HL-60/S4 treated with retinoic acid at 250 ng/mL for 4 days and 3 days (cell line): Measurements from ENCODE around the gene USP35.
"Not testable (repeated sequence)": the region's sequence is repeated elsewhere in the genome, so short reads cannot be mapped to it uniquely, and the experiment has no call there.

Source experiments
- in situ Hi-C: fragments of 300-500 bp; cut with MboI; formaldehyde crosslinking; loops from 2 replicates; pipeline ENCODE4 v1.7.0; 2022; ENCODE audit warnings: low sequenced_read_pairs

USP35 gene

GRCh38 chr11:78228467-78228866 is 39.7 kb downstream of the USP35 start:
- in situ Hi-C loops = loop anchor here (10.0 kb wide), 1 partner anchor 206 kb away; no protein-coding TSS in a partner anchor

DNA sequence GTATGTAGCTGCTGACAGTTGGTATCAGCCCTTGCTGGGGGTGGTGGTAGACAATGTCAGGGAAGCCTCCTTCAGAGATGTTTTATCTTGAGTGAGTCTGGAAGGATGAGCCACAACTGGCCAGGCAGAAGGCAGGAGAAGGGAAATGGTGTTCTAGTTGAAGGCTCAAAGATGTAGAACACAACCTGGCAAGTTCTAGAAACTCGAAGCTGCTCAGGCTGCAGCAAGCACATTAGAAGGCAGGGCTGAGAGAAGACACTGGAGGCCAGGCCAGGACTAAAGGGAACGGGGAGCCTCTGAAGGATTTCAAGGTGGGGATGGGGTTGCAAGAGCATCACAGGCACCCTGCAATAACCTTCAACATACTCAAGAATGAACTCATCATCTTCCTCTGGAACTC is 40.4 kb downstream of the USP35 start:
- in situ Hi-C loops = loop anchor here (10.0 kb wide), 1 partner anchor 206 kb away; no protein-coding TSS in a partner anchor

GRCh38 chr11:78230161-78230877 is 41.6 kb downstream of the USP35 start:
- in situ Hi-C loops = no loop called here

- in situ Hi-C loops = no loop called here
Observed at GRCh38 chr11:78231962-78232501, 43.3 kb downstream of the USP35 start.

DNA sequence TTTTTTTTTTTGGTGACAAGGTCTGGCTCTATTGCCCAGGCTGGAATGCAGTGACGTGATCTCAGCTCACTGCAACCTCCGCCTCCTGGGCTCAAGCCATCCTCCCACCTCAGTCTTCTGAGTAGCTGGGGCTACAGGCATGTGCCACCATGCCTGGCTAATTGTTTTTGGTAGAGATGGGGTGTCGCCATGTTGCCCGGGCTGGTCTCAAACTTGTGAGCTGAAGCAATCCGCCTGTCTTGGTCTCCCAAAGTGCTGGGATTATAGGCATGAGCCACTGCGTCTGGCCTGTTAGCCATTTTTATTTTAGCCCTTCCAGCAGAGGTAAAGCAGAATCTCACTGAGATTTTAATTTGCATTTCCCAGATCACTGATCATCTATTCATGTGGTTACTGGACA is 44.3 kb downstream of the USP35 start:
- in situ Hi-C loops = not testable (repeated sequence)

DNA sequence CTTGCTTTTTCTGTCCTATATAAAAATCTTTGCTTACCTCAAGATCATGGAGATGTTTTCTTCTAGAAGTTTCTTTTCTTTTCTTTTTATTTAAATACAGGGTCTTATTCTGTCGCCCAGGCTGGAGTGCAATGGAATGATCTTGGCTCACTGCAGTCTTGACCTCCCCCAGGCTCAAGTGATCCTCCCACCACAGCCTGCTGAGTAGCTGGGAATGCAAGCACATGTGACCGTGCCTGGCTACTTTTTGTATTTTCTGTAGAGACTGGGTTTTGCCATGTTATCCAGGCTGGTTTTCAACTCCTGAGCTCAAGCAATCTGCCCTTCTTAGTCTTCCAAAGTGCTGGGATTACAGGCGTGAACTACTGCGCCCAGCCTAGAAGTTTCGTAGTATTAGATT is 45.3 kb downstream of the USP35 start:
- in situ Hi-C loops = no loop called here

DNA sequence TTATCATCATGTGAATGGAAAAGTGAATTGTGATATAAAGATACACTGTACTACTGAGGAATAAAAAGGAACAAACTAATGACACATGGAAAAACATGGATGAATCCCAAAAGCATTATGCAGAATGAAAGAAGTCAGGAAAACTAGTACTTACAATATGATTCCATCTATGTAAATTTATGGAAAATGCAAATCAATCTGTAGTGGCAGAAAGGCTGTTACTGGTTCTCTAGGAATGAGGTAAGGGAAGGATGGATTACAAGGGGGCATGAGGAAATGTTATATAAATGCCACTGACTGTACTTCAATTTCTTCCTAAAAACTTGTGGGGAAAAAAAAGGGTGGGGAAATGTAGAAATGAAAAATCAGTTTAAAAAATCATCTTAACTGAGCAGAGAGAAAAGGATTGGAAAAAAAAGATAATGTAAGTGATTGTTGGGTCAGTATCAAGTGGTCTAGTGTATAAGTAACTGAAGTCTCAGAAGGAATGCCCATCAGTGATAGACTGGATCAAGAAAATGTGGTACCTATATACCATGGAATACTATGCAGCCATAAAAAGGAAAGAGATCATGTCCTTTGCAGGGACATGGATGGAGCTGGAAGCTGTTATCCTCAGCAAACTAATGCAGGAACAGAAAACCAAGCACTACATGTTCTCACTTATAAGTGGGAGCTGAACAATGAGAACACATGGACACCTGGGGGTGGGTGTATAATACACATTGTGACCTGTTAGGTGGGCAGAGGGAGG is 48.8 kb downstream of the USP35 start:
- in situ Hi-C loops = no loop called here

DNA sequence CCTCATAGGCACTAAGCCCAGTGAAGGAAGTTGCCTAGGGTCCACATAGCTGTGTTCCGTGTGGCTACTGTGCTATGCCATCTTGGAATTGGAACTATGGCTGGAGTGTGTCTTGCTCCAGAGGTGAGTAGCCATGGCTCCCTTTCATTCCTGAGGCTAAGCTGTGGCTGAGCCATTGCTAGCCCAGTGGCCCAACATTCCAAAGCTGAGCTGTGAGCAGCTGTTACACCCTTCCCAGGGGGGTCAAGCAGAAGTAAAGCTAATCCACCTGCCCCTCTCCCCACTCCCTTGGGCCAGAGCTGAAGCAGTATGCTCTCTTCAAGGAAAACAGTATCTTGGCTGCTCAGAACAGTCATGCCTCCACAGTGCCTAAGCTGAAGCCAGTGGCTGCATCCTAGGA is 51.1 kb downstream of the USP35 start:
- in situ Hi-C loops = no loop called here

GRCh38 chr11:78241475-78241874 is 52.8 kb downstream of the USP35 start:
- in situ Hi-C loops = no loop called here

GRCh38 chr11:78244080-78244479 is 55.4 kb downstream of the USP35 start:
- in situ Hi-C loops = no loop called here

GRCh38 chr11:78244546-78245255 is 56.0 kb downstream of the USP35 start:
- in situ Hi-C loops = no loop called here

DNA sequence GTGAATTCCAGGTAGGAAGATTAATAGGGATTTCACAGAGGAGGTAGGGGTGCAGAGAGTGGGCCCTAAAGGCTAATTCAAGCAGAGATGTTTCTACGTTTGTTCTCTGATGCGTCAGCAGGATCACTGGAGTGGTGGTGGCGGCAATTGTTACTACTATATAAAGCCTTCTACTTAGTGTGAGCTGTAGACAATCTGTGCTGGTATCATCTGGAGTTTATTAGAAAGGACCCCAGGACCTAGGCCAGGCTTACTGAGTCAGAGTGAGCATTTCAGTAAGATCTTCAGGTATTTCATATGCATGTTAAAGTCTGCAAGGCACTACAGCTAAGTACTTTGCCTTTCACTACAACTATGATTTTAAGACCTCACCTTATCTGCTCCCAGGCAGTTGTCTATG is 59.5 kb downstream of the USP35 start:
- in situ Hi-C loops = no loop called here

DNA sequence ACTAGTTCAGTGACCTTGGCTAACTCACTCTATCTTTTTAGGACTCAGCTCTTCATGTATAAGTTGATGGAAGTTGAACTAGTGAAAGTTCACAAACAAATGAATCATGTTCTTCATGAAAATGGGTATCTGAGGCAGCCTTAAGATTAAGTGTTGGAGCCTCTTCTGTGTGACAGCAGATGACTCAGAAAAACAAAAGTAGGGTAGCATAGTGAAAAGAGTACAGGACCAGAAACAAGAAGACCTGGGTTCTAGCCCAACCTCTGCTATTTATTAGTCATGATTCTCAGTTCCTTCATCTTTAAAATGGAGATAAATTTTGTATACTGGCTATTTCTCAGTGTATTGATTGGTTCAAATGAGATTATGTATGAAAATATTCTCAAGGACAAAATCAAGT is 60.2 kb downstream of the USP35 start:
- in situ Hi-C loops = no loop called here

- in situ Hi-C loops = no loop called here
Observed at GRCh38 chr11:78250099-78250498, 61.4 kb downstream of the USP35 start.

- in situ Hi-C loops = no loop called here
Observed at GRCh38 chr11:78251083-78251775, 62.5 kb downstream of the USP35 start.

- in situ Hi-C loops = no loop called here
Observed at GRCh38 chr11:78253797-78254196, 65.1 kb downstream of the USP35 start.

DNA sequence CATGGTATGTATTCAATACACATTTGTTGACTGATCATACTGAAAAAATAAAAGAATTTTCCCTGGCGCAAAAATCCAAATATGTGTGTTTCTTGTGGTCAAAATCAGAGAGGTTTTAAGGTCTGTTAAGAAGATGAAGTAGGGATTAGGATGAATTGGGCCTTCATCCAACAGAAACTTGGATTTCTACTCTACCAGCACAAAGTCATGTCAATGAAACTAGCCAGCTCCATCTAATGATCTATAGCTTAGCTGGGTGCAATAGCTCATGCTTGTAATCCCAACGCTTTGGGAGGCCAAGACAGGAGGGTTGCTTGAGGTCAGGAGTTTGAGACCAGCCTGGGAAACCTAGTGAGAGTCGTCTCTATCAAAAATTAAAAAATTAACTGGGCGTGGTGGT is 65.5 kb downstream of the USP35 start:
- in situ Hi-C loops = no loop called here

DNA sequence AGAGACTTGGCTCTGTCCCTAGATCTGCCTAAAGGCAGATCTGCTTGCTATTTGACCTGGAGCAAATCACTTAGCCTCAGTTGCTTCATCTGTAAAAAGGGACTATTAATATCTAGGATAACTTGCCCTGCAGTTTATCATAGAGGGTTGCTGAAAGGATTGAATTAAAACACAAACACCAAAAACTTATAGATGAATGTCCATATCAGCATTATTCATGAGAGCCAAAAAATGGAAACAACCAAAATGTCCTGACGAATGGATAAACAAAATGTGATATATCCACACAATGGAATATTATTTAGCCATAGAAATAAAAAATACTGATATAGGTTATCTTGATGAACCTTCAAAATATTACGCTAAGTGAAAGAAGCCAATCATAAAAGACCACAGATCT is 67.2 kb downstream of the USP35 start:
- in situ Hi-C loops = no loop called here

- in situ Hi-C loops = no loop called here
Observed at GRCh38 chr11:78256962-78257361, 68.2 kb downstream of the USP35 start.

DNA sequence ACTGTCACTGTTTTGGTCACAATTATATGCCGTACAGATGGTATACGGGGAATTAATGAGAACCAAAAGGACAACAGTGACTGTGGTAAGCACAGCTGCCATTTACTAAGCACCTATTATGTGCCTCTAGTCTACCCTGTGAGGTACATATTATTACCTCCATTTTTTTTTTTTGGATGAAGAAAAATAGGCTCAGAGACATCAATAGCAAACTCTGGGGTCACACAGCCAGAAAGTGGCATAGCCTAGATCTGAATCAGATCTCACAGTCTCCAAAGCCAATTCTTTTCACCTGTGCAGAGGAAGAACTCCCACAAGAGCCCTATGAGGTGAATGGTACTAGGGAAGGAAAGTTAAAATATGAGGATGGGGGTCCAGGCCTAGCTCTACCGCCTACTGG is 68.9 kb downstream of the USP35 start:
- in situ Hi-C loops = no loop called here
